ENCODE measurements around the gene EIF4H. TPM values are rescaled to one million over a fixed set of nuclear protein-coding genes. Genes with fewer than 3 reads are reported as not detected.
"Not testable (repeated sequence)": the region's sequence is repeated elsewhere in the genome, so short reads cannot be mapped to it uniquely, and the experiment has no call there.

Gene EIF4H
- total RNA-seq, 1 experiment from 2014 or later, result 313 TPM

DNA sequence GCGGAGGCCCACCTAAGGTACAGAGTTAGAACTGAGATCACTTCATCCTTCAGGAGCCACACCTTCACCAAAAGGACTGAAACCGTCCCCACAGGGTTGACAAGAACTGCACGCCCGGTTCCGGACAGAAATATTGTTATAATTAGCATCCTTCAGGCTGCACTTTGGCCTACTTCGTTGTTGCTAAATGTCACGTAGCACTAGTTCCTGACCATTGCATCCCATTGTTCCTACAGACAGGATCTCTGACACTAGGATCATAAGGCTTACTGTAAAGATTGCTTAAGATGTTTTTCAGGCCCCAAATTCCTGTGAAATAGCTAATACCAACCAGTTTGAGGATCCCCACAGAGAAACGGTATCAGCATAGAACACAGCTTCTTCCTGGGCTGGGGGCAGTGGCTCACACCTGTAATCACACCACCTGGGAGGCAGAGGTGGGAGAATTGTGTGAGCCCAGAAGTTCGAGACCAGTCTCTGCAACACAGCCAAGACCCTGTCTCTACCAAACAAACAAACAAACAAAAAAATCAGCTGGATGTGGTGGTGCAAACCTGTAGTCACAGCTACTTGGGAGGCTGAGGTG, 18.3 kb upstream of the EIF4H start:
- Histone ChIP-seq H3K36me3 (no peaks in the 10 kb centered on the region), H3K4me1 (replicated peaks) (no peaks in the 10 kb centered on the region), H3K9me3 (replicated peaks) (no peaks in the 10 kb centered on the region), H3K27me3 (replicated peaks) (no peaks in the 10 kb centered on the region), H3K4me3 (no peak overlapping the region), H3K27ac (no peak overlapping the region)
- no peak for DNase-seq (ENCODE audit: low read depth in 1 of 2, low spot score in 2 of 2)

DNA sequence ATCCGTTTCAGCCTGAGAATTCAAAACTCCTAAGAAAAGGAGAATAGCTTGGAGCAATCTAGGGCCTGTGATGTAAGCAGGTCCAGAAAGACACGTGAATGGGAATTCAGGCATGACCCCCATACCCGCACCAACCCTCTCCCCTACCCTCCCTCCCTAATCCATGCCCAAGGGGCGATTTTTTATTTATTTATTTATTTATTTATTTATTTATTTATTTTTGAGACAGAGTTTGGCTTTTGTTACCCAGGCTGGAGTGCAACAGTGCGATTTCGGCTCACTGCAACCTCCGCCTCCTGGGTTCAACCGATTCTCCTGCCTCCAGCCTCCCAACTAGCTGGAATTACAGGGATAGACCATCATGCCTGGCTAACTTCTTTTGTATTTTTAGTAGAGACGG, 16.6 kb upstream of the EIF4H start:
- DNase-seq (ENCODE audit: low read depth in 1 of 2, low spot score in 2 of 2), result no peak
- H3K4me3 ChIP-seq, result no peak overlapping the region
- no peak overlapping the region for H3K27ac ChIP-seq
- H3K36me3 ChIP-seq, result no peaks in the 10 kb centered on the region
- no peaks in the 10 kb centered on the region for H3K4me1 ChIP-seq (replicated peaks)
- no peaks in the 10 kb centered on the region for H3K27me3 ChIP-seq (replicated peaks)
- H3K9me3 ChIP-seq (replicated peaks), result no peaks in the 10 kb centered on the region

DNA sequence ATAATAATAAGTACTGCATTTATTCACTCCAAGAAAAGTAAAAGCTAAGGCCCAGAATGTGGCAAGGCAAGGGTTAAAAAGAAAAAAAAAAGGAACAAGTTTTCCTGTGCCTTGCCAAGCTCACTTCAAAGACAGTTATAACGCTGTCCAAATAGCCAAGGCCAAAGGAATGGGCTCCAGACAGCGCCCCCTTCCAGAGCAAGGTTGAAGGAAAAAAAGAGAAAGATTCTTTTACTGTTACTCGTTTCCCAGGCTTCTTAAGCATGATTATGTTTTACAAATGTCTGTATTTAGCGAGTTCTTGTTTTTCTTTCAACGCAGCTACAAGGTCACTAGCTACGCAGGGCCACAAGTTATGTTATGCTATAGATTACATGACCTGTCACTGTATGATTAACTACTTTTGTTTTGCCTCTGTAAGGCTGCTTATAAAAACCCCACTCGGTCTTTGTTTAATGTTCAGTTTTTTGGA, 9.1 kb upstream of the EIF4H start:
- no peak for DNase-seq (ENCODE audit: low read depth in 1 of 2, low spot score in 2 of 2)
- no peaks in the 10 kb centered on the region for H3K9me3 ChIP-seq (replicated peaks)

DNA sequence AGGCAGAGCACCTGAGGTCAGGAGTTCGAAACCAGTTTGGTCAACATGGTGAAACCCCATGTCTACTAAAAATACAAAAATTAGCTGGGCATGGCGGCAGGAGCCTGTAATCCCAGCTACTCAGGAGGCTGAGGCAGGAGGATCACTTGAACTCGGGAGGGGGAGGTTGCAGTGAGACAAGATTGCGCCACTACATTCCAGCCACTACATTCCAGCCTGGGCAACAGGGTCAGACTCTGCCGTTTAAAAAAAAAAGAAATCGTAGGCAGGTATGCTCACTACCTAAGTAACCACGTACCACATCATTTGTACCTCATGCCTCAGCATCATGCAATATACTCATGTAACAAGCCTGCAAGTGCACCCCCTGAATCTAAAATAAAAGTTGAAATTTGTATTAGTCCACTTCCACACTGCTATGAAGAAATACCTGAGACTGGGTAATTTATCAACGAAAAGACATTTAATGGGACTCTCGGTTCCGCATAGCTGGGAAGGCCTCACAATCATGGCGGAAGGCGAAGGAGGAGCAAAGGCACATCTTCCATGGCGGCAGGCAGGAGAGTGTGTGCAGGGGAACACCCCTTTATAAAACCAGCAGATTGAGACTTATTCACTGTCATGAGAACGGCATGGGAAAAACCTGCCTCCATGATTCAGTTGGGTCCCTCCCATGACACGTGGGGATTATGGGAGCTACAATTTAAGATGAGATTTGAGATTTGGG, 8.1 kb upstream of the EIF4H start:
- Histone ChIP-seq H3K27ac (no peak overlapping the region), H3K36me3 (no peaks in the 10 kb centered on the region), H3K4me3 (no peak overlapping the region), H3K27me3 (replicated peaks) (no peaks in the 10 kb centered on the region), H3K4me1 (replicated peaks) (peaks cover 10% of the 10 kb centered on the region), H3K9me3 (replicated peaks) (no peaks in the 10 kb centered on the region)
- DNase-seq (ENCODE audit: low read depth in 1 of 2, low spot score in 2 of 2), result no peak

More for the DNA sequence above, 9.1 kb upstream of the EIF4H start:
- Histone ChIP-seq H3K27ac (no peak overlapping the region), H3K27me3 (replicated peaks) (no peaks in the 10 kb centered on the region), H3K4me1 (replicated peaks) (peaks cover 10% of the 10 kb centered on the region), H3K36me3 (no peaks in the 10 kb centered on the region), H3K4me3 (no peak overlapping the region)

DNA sequence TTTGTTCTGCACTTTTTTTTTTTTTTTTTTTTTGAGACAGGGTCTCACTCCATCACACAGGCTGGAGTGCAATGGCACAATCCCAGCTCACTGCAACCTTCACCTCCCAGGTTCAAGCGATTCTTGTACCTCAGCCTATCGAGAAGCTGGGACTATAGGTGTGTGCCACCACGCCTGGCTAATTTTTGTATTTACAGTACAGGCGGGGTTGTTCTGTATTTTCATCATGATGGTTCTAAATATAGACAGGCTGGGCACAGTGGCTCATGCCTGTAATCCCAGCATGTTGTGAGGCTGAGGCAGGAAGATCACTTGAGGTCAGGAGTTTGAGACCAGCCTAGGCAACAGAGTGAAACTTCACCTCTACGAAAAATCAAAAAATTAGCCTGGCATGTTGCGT, 6.8 kb upstream of the EIF4H start:
- not testable (repeated sequence) for H3K27ac ChIP-seq; DNase-seq (ENCODE audit: low read depth in 1 of 2, low spot score in 2 of 2); H3K4me3 ChIP-seq; H3K9me3 ChIP-seq (replicated peaks); H3K36me3 ChIP-seq; H3K27me3 ChIP-seq (replicated peaks)
- peaks cover 10% of the 10 kb centered on the region for H3K4me1 ChIP-seq (replicated peaks)

DNA sequence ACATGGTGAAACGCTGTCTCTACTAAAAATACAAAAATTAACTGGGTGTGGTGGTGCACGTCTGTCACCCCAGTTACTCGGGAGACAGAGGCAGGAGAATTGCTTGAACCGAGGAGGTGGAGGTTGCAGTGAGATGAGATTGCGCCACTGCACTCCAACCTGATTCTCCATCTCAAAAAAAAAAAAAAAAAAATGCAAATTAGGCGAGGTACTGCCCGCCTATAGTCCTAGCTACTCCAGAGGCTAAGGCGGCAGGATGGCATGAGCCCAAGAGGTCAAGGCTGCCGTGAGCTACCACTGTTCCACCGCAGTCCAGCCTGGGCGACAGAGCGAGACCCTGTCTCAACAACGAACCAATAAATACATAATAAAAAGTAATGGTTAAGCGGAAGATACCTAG, 1.1 kb upstream of the EIF4H start:
- DNase-seq (ENCODE audit: low read depth in 1 of 2, low spot score in 2 of 2), result no peak
- peaks cover 28% of the 10 kb centered on the region for H3K4me1 ChIP-seq (replicated peaks)
- H3K36me3 ChIP-seq, result peaks cover 32% of the 10 kb centered on the region
- no peaks in the 10 kb centered on the region for H3K9me3 ChIP-seq (replicated peaks)
- no peaks in the 10 kb centered on the region for H3K27me3 ChIP-seq (replicated peaks)
- H3K27ac ChIP-seq, result no peak overlapping the region
- H3K4me3 ChIP-seq, result no peak overlapping the region

DNA sequence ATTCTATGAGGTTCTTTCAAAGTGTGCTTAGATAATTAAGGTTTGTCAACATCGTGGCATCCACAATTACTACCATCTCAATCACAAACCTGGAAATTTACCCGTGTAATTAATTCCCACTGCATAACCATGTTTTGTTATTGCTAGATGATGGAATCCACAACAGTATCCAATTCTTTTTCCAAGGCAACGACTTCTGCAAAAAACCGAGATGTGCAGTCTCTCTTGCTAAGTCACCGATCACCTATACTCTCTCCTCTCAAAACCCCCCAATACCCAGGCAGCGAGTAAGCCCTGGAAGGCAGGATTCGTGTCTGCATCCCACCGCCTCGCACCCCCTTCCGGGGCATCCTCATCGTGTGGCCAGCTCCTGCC, 678 bp upstream of the EIF4H start:
- H3K9me3 ChIP-seq (replicated peaks), result no peaks in the 10 kb centered on the region
- DNase-seq (ENCODE audit: low read depth in 1 of 2, low spot score in 2 of 2), result no peak
- no peaks in the 10 kb centered on the region for H3K27me3 ChIP-seq (replicated peaks)
- H3K36me3 ChIP-seq, result peaks cover 36% of the 10 kb centered on the region
- H3K4me1 ChIP-seq (replicated peaks), result peaks cover 32% of the 10 kb centered on the region
- peak overlapping the region; percentile 90 for H3K27ac ChIP-seq
- peak overlapping the region; percentile 97 for H3K4me3 ChIP-seq

DNA sequence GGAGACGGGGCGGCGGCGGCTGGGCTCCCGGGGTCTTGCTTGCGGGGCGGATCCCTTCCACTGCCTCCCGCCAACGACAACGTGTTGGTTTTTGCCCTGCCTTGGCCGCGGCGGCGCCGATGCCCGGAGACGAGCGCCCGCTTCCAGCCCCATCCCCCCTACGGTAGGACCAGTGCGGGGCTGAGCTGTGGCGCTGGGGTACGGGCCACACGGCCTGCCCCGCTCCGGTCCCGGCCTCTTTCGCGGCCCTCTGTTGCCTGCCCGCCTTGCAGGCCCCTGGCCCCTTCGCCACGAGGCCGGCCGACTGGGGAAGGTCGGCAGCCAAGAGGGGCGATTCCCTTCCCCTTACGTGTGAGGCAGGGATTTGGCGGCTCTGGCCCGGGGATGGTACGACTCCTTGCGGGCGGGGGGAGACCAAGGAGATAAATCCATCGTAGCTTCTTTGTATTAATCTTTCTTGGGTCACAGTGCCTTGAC, 488 bp downstream of the EIF4H start:
- peak overlapping the region; percentile 90 for H3K27ac ChIP-seq
- peaks cover 39% of the 10 kb centered on the region for H3K4me1 ChIP-seq (replicated peaks)
- H3K36me3 ChIP-seq, result peaks cover 47% of the 10 kb centered on the region
- no peaks in the 10 kb centered on the region for H3K9me3 ChIP-seq (replicated peaks)
- H3K4me3 ChIP-seq, result peak overlapping the region; percentile 97
- H3K27me3 ChIP-seq (replicated peaks), result no peaks in the 10 kb centered on the region
- peak; percentile 55 to 71 for DNase-seq (ENCODE audit: low read depth in 1 of 2, low spot score in 2 of 2)

DNA sequence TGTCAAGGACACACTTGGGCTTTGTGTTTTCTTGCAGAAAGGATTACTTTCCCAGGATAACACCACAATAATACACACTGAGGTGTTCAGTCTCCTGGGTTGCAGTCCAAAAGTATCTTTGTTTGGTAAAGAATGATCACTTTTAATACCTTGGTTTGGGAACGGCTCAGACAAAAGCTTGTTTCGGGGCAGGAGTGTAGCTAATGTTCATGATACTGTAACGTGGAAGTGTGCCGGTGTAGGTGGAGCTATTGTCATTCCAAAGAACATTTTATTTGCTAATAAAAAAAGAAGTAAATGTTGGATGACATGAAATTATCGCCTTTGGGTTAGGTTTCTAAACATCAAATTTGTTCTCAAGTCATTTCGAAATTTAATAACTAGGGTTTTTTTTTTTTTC, 1.2 kb downstream of the EIF4H start:
- Histone ChIP-seq H3K9me3 (replicated peaks) (no peaks in the 10 kb centered on the region), H3K27ac (no peak overlapping the region), H3K4me3 (peak overlapping the region; percentile 97), H3K4me1 (replicated peaks) (peaks cover 39% of the 10 kb centered on the region), H3K27me3 (replicated peaks) (no peaks in the 10 kb centered on the region), H3K36me3 (peaks cover 54% of the 10 kb centered on the region)
- DNase-seq (ENCODE audit: low read depth in 1 of 2, low spot score in 2 of 2), result no peak

DNA sequence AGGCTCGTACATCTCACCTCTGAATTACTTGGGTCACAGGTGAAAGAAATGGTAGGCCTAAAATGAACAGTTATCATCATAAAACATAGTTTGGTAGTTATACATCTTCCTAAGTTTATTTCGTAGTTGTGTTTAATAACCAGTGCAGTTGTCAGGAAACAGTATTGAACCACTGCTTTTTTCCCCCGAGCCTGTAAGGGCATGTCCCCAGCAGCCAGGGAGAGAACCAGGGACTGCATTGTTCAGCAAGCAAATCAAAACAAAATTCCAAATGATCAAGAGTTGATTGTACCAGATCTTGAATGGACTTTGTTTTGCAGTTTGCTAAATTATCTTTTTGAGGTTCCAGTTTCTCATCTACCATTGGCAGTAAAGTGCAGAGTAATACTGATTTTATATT, 2.4 kb downstream of the EIF4H start:
- DNase-seq (ENCODE audit: low read depth in 1 of 2, low spot score in 2 of 2), result no peak
- Histone ChIP-seq H3K9me3 (replicated peaks) (no peaks in the 10 kb centered on the region), H3K27ac (no peak overlapping the region), H3K4me3 (no peak overlapping the region), H3K4me1 (replicated peaks) (peaks cover 40% of the 10 kb centered on the region), H3K27me3 (replicated peaks) (no peaks in the 10 kb centered on the region), H3K36me3 (peaks cover 66% of the 10 kb centered on the region)

DNA sequence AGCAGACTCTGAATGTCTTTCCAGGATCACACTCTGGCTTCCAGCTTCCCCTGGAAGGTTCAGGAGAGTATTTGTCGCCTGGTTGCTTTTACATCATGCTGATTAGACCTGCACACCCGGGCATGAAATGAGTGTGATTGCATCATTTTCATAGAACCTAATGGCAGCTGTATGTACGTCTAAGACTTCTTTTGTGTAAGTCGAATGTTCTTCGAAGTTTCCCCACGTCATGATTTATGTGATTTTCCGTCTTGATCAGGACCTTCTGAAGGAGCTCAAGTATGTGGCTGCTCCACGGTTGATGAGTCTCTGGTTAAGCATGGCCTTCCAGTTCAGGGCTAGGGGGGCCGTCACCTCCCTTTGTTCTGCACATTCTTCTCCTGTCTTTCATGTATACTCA, 4.5 kb downstream of the EIF4H start:
- H3K4me1 ChIP-seq (replicated peaks), result peaks cover 42% of the 10 kb centered on the region
- no peaks in the 10 kb centered on the region for H3K9me3 ChIP-seq (replicated peaks)
- H3K4me3 ChIP-seq, result no peak overlapping the region
- no peak for DNase-seq (ENCODE audit: low read depth in 1 of 2, low spot score in 2 of 2)
- no peak overlapping the region for H3K27ac ChIP-seq
- no peaks in the 10 kb centered on the region for H3K27me3 ChIP-seq (replicated peaks)
- H3K36me3 ChIP-seq, result peaks cover 87% of the 10 kb centered on the region

DNA sequence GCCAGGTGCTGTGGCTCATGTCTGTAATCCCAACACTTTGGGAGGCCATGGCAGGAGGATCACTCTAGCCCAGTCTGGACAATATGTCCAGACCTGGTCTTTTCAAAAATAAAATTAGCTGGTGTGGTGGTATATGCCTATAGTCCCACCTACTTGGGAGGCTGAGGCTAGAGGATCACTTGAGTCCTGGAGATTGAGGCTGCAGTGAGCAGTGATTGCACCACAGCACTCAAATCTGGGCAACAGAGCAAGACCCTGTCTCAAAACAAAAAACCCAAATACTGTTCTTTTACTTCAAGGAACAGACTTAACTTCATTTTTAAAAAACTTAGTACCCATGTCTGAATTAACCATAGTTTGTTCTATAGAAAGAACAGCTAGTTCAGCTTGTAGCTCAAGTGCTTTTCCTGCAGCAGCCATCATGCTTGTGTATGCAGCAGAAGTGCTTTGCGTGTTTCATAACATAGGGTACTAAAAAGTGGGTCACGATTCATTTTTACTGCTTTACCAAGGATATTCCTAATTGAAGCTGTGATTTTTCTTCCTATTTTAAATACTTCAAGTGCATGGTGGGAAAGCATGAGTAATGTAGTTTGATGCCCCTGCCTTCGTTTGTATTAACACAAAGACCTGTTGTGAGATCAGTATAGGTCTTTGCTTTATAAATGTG, 5.9 kb downstream of the EIF4H start:
- DNase-seq (ENCODE audit: low read depth in 1 of 2, low spot score in 2 of 2), result no peak
- H3K36me3 ChIP-seq, result peaks cover 94% of the 10 kb centered on the region
- H3K9me3 ChIP-seq (replicated peaks), result no peaks in the 10 kb centered on the region
- no peak overlapping the region for H3K27ac ChIP-seq
- H3K27me3 ChIP-seq (replicated peaks), result no peaks in the 10 kb centered on the region
- no peak overlapping the region for H3K4me3 ChIP-seq
- H3K4me1 ChIP-seq (replicated peaks), result peaks cover 39% of the 10 kb centered on the region

DNA sequence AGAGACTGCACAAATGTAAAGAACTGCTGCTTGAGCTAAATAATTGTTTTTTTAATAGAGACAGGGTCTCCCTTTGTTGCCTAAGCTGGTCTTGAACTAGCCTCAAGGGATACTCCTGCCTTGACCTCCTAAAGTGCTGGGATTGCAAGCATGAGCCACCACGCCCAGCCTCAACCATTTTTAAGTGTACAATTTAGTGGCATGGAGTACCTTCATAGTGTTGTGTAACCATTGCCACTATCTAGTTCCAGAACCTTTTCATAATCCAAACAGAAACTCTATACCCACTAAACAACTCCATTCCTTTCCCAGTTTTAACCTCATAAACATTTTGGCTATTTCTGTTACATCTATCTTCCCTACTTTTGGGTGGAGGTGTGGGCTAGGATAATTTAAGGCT, 6.7 kb downstream of the EIF4H start:
- H3K27ac ChIP-seq, result no peak overlapping the region
- H3K4me3 ChIP-seq, result no peak overlapping the region
- H3K36me3 ChIP-seq, result peaks cover 92% of the 10 kb centered on the region
- DNase-seq (ENCODE audit: low read depth in 1 of 2, low spot score in 2 of 2), result no peak
- H3K27me3 ChIP-seq (replicated peaks), result no peaks in the 10 kb centered on the region
- peaks cover 36% of the 10 kb centered on the region for H3K4me1 ChIP-seq (replicated peaks)
- no peaks in the 10 kb centered on the region for H3K9me3 ChIP-seq (replicated peaks)

DNA sequence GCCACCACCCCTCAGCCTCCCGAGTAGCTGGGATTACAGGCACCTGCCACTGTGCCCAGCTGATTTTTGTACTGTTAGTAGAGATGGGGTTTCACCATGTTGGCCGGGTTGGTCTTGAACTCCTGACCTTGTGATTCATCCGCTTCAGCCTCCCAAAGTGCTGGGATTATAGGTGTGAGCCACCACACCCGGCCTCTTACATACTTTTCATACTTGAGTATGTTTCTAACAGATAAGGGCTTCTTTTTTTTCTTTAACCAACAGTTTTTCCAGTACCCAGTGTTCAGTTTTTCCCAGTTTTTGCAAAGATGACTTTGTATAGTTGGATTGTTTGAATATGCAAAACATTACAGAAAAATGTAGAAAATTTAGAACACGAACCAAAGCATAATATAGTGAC, 7.7 kb downstream of the EIF4H start:
- H3K4me1 ChIP-seq (replicated peaks), result peaks cover 28% of the 10 kb centered on the region
- H3K27me3 ChIP-seq (replicated peaks), result no peaks in the 10 kb centered on the region
- peaks cover 89% of the 10 kb centered on the region for H3K36me3 ChIP-seq
- no peak overlapping the region for H3K4me3 ChIP-seq
- no peak overlapping the region for H3K27ac ChIP-seq
- H3K9me3 ChIP-seq (replicated peaks), result no peaks in the 10 kb centered on the region
- DNase-seq (ENCODE audit: low read depth in 1 of 2, low spot score in 2 of 2), result no peak
